HepG2 (cell line): ENCODE data around the gene RNF40. TPM values are rescaled to one million over a fixed set of nuclear protein-coding genes. Genes with fewer than 3 reads are reported as not detected.
A peak's percentile ranks its signal among the peaks of the same experiment; 100 is the strongest.

ENCODE experiments used
- CBX2 ChIP-seq, 2 experiments: fragments of 200-600 bp in 1 of 2; sonication (generic); formaldehyde crosslinking in 1 of 2; IDR thresholded peaks; 2 replicates each; pipeline versions ENCODE4 v1.7.0 to v1.8.1; 2018 to 2022; ENCODE audit warnings: low read depth in 2 of 2, low read length in 1 of 2, mild to moderate bottlenecking in 1 of 2, missing genetic modification reagents in 1 of 2
- HOXA5 ChIP-seq: sonication (generic); formaldehyde crosslinking; IDR thresholded peaks from 2 replicates; pipeline ENCODE4 v1.4.0; 2020; ENCODE audit warnings: missing genetic modification reagents
- IKZF4 ChIP-seq: sonication (generic); formaldehyde crosslinking; IDR thresholded peaks from 2 replicates; pipeline ENCODE4 v1.5.1; 2020; ENCODE audit warnings: borderline replicate concordance, mild to moderate bottlenecking, low read depth, missing genetic modification reagents; ENCODE audit errors: not compliant biosample characterization
- MAX ChIP-seq: IDR thresholded peaks from 2 replicates; pipeline ENCODE4 v1.6.1; 2012; ENCODE audit warnings: inconsistent platforms
- MXD1 ChIP-seq: sonication (generic); formaldehyde crosslinking; IDR thresholded peaks from 2 replicates; pipeline ENCODE4 v1.4.0; 2020; ENCODE audit warnings: mild to moderate bottlenecking, missing genetic modification reagents
- NAIF1 ChIP-seq: sonication (generic); formaldehyde crosslinking; IDR thresholded peaks from 2 replicates; pipeline ENCODE4 v1.5.0; 2020; ENCODE audit warnings: mild to moderate bottlenecking, missing genetic modification reagents, borderline replicate concordance
- POGZ ChIP-seq: sonication (generic); formaldehyde crosslinking; IDR thresholded peaks from 2 replicates; pipeline ENCODE4 v1.4.0; 2020; ENCODE audit warnings: mild to moderate bottlenecking, missing genetic modification reagents
- PPARG ChIP-seq: conservative IDR thresholded peaks from 2 replicates; pipeline ENCODE4 v1.6.1; 2016; ENCODE audit warnings: missing biosample characterization, missing genetic modification reagents
- SMYD3 ChIP-seq: sonication (generic); formaldehyde crosslinking; IDR thresholded peaks from 2 replicates; pipeline ENCODE4 v1.8.1; 2023; ENCODE audit warnings: mild to moderate bottlenecking, missing genetic modification reagents
- SOX13 ChIP-seq, 3 experiments: fragments of 450-650 bp in 1 of 3; sonication (generic) in 1 of 3; formaldehyde crosslinking in 1 of 3; IDR thresholded peaks in 2 of 3; conservative IDR thresholded peaks in 1 of 3; 2 replicates each; pipeline versions ENCODE4 v1.5.0 to v1.6.1; 2016 to 2020; ENCODE audit warnings: antibody characterized with exemption in 1 of 3, mild to moderate bottlenecking in 1 of 3, missing compliant biosample characterization in 1 of 3, missing genetic modification reagents in 1 of 3, moderate library complexity in 1 of 3
- TRIM24 ChIP-seq: sonication (generic); formaldehyde crosslinking; IDR thresholded peaks from 2 replicates; pipeline ENCODE4 v1.8.0; 2022; ENCODE audit warnings: mild to moderate bottlenecking, missing genetic modification reagents
- YEATS4 ChIP-seq: sonication (generic); formaldehyde crosslinking; IDR thresholded peaks from 2 replicates; pipeline ENCODE4 v1.4.0; 2020; ENCODE audit warnings: missing genetic modification reagents, borderline replicate concordance
- ZHX1 ChIP-seq: sonication (generic); formaldehyde crosslinking; IDR thresholded peaks from 2 replicates; pipeline ENCODE4 v1.8.1; 2022; ENCODE audit warnings: low read depth, mild to moderate bottlenecking, missing genetic modification reagents
- ZIK1 ChIP-seq: sonication (generic); formaldehyde crosslinking; IDR thresholded peaks from 2 replicates; pipeline ENCODE4 v1.5.0; 2020; ENCODE audit warnings: mild to moderate bottlenecking, low read depth, missing genetic modification reagents, borderline replicate concordance
- ZMYM2 ChIP-seq: sonication (generic); formaldehyde crosslinking; IDR thresholded peaks from 2 replicates; pipeline ENCODE4 v1.8.0; 2022; ENCODE audit warnings: mild to moderate bottlenecking, missing genetic modification reagents
- ZNF230 ChIP-seq: sonication (generic); formaldehyde crosslinking; IDR thresholded peaks from 2 replicates; pipeline ENCODE4 v1.4.0; 2020; ENCODE audit warnings: mild to moderate bottlenecking, missing genetic modification reagents
- ZNF326 ChIP-seq: sonication (generic); formaldehyde crosslinking; IDR thresholded peaks from 2 replicates; pipeline ENCODE4 v1.4.0; 2020; ENCODE audit warnings: missing genetic modification reagents, borderline replicate concordance
- ZNF512 ChIP-seq: sonication (generic); formaldehyde crosslinking; IDR thresholded peaks from 2 replicates; pipeline ENCODE4 v1.4.0; 2020; ENCODE audit warnings: mild to moderate bottlenecking, missing genetic modification reagents
- ZNF552 ChIP-seq: sonication (generic); formaldehyde crosslinking; IDR thresholded peaks from 2 replicates; pipeline ENCODE4 v1.9.0; 2022; ENCODE audit warnings: missing genetic modification reagents, mild to moderate bottlenecking, borderline replicate concordance
- ZNF703 ChIP-seq: sonication (generic); formaldehyde crosslinking; IDR thresholded peaks from 2 replicates; pipeline ENCODE4 v1.5.1; 2020; ENCODE audit warnings: missing genetic modification reagents, mild to moderate bottlenecking, moderate library complexity, borderline replicate concordance
- ZNF709 ChIP-seq: sonication (generic); formaldehyde crosslinking; IDR thresholded peaks from 2 replicates; pipeline ENCODE4 v1.5.0; 2020; ENCODE audit warnings: mild to moderate bottlenecking, missing genetic modification reagents
- polyA plus RNA-seq, 8 experiments: library from polyadenylated mRNA; depleted of rRNA in 3 of 8; stranded (reverse) in 7 of 8; unstranded in 1 of 8; fragments of >200 nt; fragmentation: Illumina TruSeq in 4 of 8; extraction: Trizol in 4 of 8; gene quantifications; 2 replicates each; pipeline versions ENCODE4 v1.2.1 to v1.2.3, GENCODE V29; 2011 to 2016; ENCODE audit warnings: low read depth in 4 of 8, missing spikeins in 1 of 8, mixed read lengths in 1 of 8; ENCODE audit not compliant: insufficient read depth in 1 of 8
- total RNA-seq, 5 experiments: library from RNA; depleted of rRNA; stranded (reverse); fragments of >200 nt; fragmentation: Illumina TruSeq; extraction: Trizol; gene quantifications; 2 replicates each; pipeline ENCODE4 v1.2.3, GENCODE V29; 2016; ENCODE audit warnings: low read depth in 1 of 5

RNF40 gene
- total and polyA plus RNA-seq, 2 of the 13 experiments (the other 11 are each of a cell fraction or from before 2014, with no cell fraction given) = 84.0 to 85.6 TPM

- TF ChIP-seq ZNF512 (no peak), PPARG (0 out of 2 replicates have a peak, but pooled peaks have one; percentile 1), YEATS4 (CRISPR knock-in tag) (peak; percentile 10; the same call in 1 of the 2 replicates), POGZ (CRISPR knock-in tag) (peak; percentile 33; the same call in 1 of the 2 replicates), IKZF4 (CRISPR knock-in tag) (peak; percentile 22), ZMYM2 (0 out of 2 replicates have a peak, but pooled peaks have one; percentile 15), MAX (peak; percentile 77), HOXA5 (CRISPR knock-in tag) (0 out of 2 replicates have a peak, but pooled peaks have one; percentile 5), ZNF552 (CRISPR knock-in tag) (peak; percentile 51), SOX13 (IDR thresholded peaks at IDR 0.05) (no peak), SOX13 (CRISPR knock-in tag; conservative IDR thresholded peaks at IDR 0.05 in 1 of 2, IDR thresholded peaks at IDR 0.05 in 1 of 2) (peak in 1 of 2 experiments; percentile 22; a peak in 2 of 4 replicates), ZNF709 (CRISPR knock-in tag) (0 out of 2 replicates have a peak, but pooled peaks have one; percentile 11), NAIF1 (CRISPR knock-in tag) (peak; percentile 84; the same call in 1 of the 2 replicates), ZIK1 (CRISPR knock-in tag) (peak; percentile 17; the same call in 1 of the 2 replicates), ZNF703 (CRISPR knock-in tag) (0 out of 2 replicates have a peak, but pooled peaks have one; percentile 12), ZHX1 (CRISPR knock-in tag) (peak; percentile 79; the same call in 1 of the 2 replicates), CBX2 (IDR thresholded peaks at IDR 0.05; ENCODE audit: low read depth, low read length) (no peak), CBX2 (CRISPR knock-in tag; IDR thresholded peaks at IDR 0.05; ENCODE audit: low read depth) (0 out of 2 replicates have a peak, but pooled peaks have one; percentile 62), ZNF326 (CRISPR knock-in tag) (no peak), ZNF230 (CRISPR knock-in tag) (peak; percentile 1; the same call in 1 of the 2 replicates), MXD1 (peak; percentile 59; the same call in 1 of the 2 replicates), TRIM24 (CRISPR knock-in tag) (no peak), SMYD3 (CRISPR knock-in tag) (peak; percentile 68; the same call in 1 of the 2 replicates)
These were observed 645 bp upstream of the RNF40 start (continued) for GRCh38 chr16:30761427-30761927.
